Measurements from ENCODE around the gene ENTREP1. TPM values are rescaled to one million over a fixed set of nuclear protein-coding genes. Genes with fewer than 3 reads are reported as not detected.

The ENTREP1 gene
- total and polyA plus RNA-seq, 4 donors, result 0.07 to 0.33 (median 0.12) TPM

GRCh38 chr9:69380301-69380700 lies 55.3 kb downstream of the ENTREP1 start:
- no peaks in the 10 kb centered on the region for H3K4me1 ChIP-seq (ENCODE audit: control insufficient read depth in 4 of 4, insufficient read depth in 4 of 4, low read length in 3 of 4)
- no peak for DNase-seq (ENCODE audit: low spot score)
- WGBS, result 88% methylated on average over 6 of the region's 6 CpGs
- H3K9me3 ChIP-seq (ENCODE audit: control insufficient read depth in 4 of 4, low read length in 3 of 4), result no peaks in the 10 kb centered on the region
- H3K9ac ChIP-seq (ENCODE audit: low read depth in 1 of 2, low read length in 2 of 2), result no peak overlapping the region
- no peaks in the 10 kb centered on the region for H3K36me3 ChIP-seq (ENCODE audit: control insufficient read depth in 4 of 4, insufficient read depth in 3 of 4, low read depth in 1 of 4, low read length in 3 of 4)
- H3K27me3 ChIP-seq (ENCODE audit: control insufficient read depth in 4 of 4, insufficient read depth in 4 of 4, low read length in 3 of 4), result no peaks in the 10 kb centered on the region
- TF ChIP-seq GABPA (IDR thresholded peaks at IDR 0.05 in 1 of 2, conservative IDR thresholded peaks at IDR 0.05 in 1 of 2), result no peak
- TF ChIP-seq FOXA1 (IDR thresholded peaks at IDR 0.05), result no peak
- TF ChIP-seq EGR1 (IDR thresholded peaks at IDR 0.05; ENCODE audit: low read depth in 2 of 2), result no peak
- H3K27ac ChIP-seq (ENCODE audit: low read depth in 1 of 2, low read length in 2 of 2), result no peak overlapping the region
- no peak overlapping the region for H3K4me3 ChIP-seq (ENCODE audit: low read depth in 1 of 3, low read length in 3 of 3)

- Histone ChIP-seq H3K27me3 (ENCODE audit: control insufficient read depth in 4 of 4, insufficient read depth in 4 of 4, low read length in 3 of 4) (no peaks in the 10 kb centered on the region), H3K9me3 (ENCODE audit: control insufficient read depth in 4 of 4, low read length in 3 of 4) (no peaks in the 10 kb centered on the region), H3K4me3 (ENCODE audit: low read depth in 1 of 3, low read length in 3 of 3) (no peak overlapping the region), H3K27ac (ENCODE audit: low read depth in 1 of 2, low read length in 2 of 2) (no peak overlapping the region), H3K9ac (ENCODE audit: low read depth in 1 of 2, low read length in 2 of 2) (no peak overlapping the region), H3K36me3 (ENCODE audit: control insufficient read depth in 4 of 4, insufficient read depth in 3 of 4, low read depth in 1 of 4, low read length in 3 of 4) (no peaks in the 10 kb centered on the region), H3K4me1 (ENCODE audit: control insufficient read depth in 4 of 4, insufficient read depth in 4 of 4, low read length in 3 of 4) (no peaks in the 10 kb centered on the region)
- 78% methylated on average over 3 of the region's 3 CpGs for WGBS
- TF ChIP-seq EGR1 (IDR thresholded peaks at IDR 0.05; ENCODE audit: low read depth in 2 of 2), result no peak
- no peak for TF ChIP-seq RXRA (IDR thresholded peaks at IDR 0.05)
- TF ChIP-seq, protein P1, sequence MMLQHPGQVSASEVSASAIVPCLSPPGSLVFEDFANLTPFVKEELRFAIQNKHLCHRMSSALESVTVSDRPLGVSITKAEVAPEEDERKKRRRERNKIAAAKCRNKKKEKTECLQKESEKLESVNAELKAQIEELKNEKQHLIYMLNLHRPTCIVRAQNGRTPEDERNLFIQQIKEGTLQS (IDR thresholded peaks at IDR 0.05), result no peak
- TF ChIP-seq YY1 (IDR thresholded peaks at IDR 0.05), result no peak
- TF ChIP-seq GABPA (IDR thresholded peaks at IDR 0.05 in 1 of 2, conservative IDR thresholded peaks at IDR 0.05 in 1 of 2), result no peak
- TF ChIP-seq MAX (IDR thresholded peaks at IDR 0.05), result no peak
- TF ChIP-seq FOXA2 (IDR thresholded peaks at IDR 0.05), result no peak
- TF ChIP-seq, protein P2, sequence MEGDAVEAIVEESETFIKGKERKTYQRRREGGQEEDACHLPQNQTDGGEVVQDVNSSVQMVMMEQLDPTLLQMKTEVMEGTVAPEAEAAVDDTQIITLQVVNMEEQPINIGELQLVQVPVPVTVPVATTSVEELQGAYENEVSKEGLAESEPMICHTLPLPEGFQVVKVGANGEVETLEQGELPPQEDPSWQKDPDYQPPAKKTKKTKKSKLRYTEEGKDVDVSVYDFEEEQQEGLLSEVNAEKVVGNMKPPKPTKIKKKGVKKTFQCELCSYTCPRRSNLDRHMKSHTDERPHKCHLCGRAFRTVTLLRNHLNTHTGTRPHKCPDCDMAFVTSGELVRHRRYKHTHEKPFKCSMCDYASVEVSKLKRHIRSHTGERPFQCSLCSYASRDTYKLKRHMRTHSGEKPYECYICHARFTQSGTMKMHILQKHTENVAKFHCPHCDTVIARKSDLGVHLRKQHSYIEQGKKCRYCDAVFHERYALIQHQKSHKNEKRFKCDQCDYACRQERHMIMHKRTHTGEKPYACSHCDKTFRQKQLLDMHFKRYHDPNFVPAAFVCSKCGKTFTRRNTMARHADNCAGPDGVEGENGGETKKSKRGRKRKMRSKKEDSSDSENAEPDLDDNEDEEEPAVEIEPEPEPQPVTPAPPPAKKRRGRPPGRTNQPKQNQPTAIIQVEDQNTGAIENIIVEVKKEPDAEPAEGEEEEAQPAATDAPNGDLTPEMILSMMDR (IDR thresholded peaks at IDR 0.05; ENCODE audit: low read depth, low read length, missing input control), result no peak
- TF ChIP-seq RAD21 (IDR thresholded peaks at IDR 0.05), result no peak
- TF ChIP-seq, protein P3, sequence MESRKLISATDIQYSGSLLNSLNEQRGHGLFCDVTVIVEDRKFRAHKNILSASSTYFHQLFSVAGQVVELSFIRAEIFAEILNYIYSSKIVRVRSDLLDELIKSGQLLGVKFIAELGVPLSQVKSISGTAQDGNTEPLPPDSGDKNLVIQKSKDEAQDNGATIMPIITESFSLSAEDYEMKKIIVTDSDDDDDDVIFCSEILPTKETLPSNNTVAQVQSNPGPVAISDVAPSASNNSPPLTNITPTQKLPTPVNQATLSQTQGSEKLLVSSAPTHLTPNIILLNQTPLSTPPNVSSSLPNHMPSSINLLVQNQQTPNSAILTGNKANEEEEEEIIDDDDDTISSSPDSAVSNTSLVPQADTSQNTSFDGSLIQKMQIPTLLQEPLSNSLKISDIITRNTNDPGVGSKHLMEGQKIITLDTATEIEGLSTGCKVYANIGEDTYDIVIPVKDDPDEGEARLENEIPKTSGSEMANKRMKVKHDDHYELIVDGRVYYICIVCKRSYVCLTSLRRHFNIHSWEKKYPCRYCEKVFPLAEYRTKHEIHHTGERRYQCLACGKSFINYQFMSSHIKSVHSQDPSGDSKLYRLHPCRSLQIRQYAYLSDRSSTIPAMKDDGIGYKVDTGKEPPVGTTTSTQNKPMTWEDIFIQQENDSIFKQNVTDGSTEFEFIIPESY (IDR thresholded peaks at IDR 0.05), result no peak
- TF ChIP-seq HNF4A (conservative IDR thresholded peaks at IDR 0.05), result no peak
- DNase-seq (ENCODE audit: low spot score), result no peak
These were observed 55.8 kb downstream of the ENTREP1 start for GRCh38 chr9:69380811-69381210.

DNA sequence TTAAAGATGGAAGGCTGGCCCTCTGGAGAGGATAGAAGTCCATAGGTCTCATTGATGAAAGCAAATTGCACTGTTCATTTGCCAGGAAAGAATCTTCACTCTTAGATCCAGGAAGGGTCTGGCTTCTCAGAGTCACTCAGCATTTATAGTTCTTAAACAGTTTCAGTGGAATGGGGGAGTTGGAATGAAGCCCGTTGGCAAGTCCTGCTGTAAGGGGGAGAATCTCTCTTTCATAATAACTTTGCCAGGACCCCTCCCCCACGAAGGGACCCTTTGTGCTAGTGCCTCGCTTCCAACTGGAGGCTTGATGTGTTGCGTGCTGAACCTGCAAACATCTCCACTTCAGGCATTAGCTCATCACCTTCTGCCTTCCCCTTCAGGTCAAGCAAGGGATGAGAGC lies 57.1 kb downstream of the ENTREP1 start:
- H3K4me3 ChIP-seq (ENCODE audit: low read depth in 1 of 3, low read length in 3 of 3), result no peak overlapping the region
- no peaks in the 10 kb centered on the region for H3K27me3 ChIP-seq (ENCODE audit: control insufficient read depth in 4 of 4, insufficient read depth in 4 of 4, low read length in 3 of 4)
- no peak for DNase-seq (ENCODE audit: low spot score)
- no peak overlapping the region for H3K27ac ChIP-seq (ENCODE audit: low read depth in 1 of 2, low read length in 2 of 2)
- H3K36me3 ChIP-seq (ENCODE audit: control insufficient read depth in 4 of 4, insufficient read depth in 3 of 4, low read depth in 1 of 4, low read length in 3 of 4), result no peaks in the 10 kb centered on the region
- H3K9ac ChIP-seq (ENCODE audit: low read depth in 1 of 2, low read length in 2 of 2), result no peak overlapping the region
- H3K9me3 ChIP-seq (ENCODE audit: control insufficient read depth in 4 of 4, low read length in 3 of 4), result no peaks in the 10 kb centered on the region
- WGBS, result 70% methylated on average over 4 of the region's 4 CpGs
- no peaks in the 10 kb centered on the region for H3K4me1 ChIP-seq (ENCODE audit: control insufficient read depth in 4 of 4, insufficient read depth in 4 of 4, low read length in 3 of 4)
- no peak for TF ChIP-seq SP1 (IDR thresholded peaks at IDR 0.05)
- TF ChIP-seq NR2F2 (IDR thresholded peaks at IDR 0.05), result no peak
- no peak for TF ChIP-seq HNF4G (IDR thresholded peaks at IDR 0.05)
- no peak for TF ChIP-seq RXRA (IDR thresholded peaks at IDR 0.05)
- TF ChIP-seq, protein P2 (IDR thresholded peaks at IDR 0.05; ENCODE audit: low read depth, low read length, missing input control), result no peak
- TF ChIP-seq TAF1 (conservative IDR thresholded peaks at IDR 0.05), result no peak
- no peak for TF ChIP-seq FOXA2 (IDR thresholded peaks at IDR 0.05)
- no peak for TF ChIP-seq JUND (IDR thresholded peaks at IDR 0.05)
- no peak for TF ChIP-seq GABPA (IDR thresholded peaks at IDR 0.05 in 1 of 2, conservative IDR thresholded peaks at IDR 0.05 in 1 of 2)
- TF ChIP-seq REST (IDR thresholded peaks at IDR 0.05), result no peak
- no peak for TF ChIP-seq FOXA1 (IDR thresholded peaks at IDR 0.05)
- no peak for TF ChIP-seq MAX (IDR thresholded peaks at IDR 0.05)
- no peak for TF ChIP-seq YY1 (IDR thresholded peaks at IDR 0.05)
